Stimulated activated CD8-positive, alpha-beta memory T cell treated with anti-CD3 and anti-CD28 coated beads, Interleukin-4, amount 100 ng/mL, for 1 hour (primary cell): ENCODE measurements around the gene CEP192.
"Not testable (repeated sequence)": the region's sequence is repeated elsewhere in the genome, so short reads cannot be mapped to it uniquely, and the experiment has no call there.

Experiments used
- DNase-seq, 2 donors: peaks; one replicate each; pipeline ENCODE4 v3.0.0-alpha.2; 2020; ENCODE audit warnings: low read depth in 2 of 2, low spot score in 1 of 2

Gene CEP192

DNA sequence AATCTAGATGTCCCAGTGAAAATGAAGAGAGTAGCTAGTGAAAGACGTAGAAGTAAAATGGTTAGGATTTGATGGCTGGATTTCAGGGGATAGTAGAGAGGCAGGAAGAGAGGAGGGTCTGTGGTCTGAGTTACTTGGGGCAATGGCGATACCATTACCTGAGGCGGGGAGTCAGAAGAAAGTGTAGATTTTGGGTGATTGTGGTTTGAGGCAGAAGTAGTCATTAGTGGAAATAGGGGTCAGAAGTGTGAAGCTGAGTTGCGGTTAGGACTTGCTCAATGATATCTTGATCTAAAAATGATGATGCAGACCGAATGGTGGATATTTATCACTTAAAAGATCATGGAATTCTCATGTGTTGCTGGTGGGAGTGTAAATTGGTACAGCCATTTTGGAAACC lies 41.0 kb downstream of the CEP192 start:
- no peak for DNase-seq

DNA sequence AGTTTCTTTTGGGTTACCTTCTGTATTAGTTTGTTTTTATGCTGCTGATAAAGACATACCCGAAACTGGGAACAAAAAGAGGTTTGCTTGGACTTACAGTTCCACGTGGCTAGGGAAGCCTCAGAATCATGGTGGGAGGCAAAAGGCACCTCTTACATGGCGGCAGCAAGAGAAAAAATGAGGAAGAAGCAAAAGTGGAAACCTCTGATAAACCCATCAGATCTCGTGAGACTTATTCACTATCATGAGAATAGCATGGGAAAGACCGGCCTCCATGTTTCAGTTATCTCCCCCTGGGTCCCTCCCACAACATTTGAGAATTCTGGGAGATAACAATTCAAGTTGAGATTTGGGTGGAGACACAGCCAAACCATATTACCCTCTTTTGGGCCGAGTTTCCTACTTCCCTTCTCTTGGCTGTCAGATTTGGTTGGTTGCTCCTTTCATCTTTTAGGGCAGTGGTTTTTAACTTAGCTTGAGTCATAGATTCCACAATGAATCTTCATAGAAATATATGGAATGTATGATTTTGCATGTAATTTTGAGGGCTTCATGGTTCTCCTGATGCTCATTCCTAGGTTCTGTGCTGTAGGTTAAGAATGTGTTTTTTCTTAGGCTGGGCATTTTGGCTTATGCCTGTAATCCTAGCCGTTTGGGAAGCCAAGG lies 44.2 kb downstream of the CEP192 start:
- no peak for DNase-seq

GRCh38 chr18:13036622-13037320 lies 45.6 kb downstream of the CEP192 start:
- no peak for DNase-seq

- DNase-seq = no peak
These were observed 48.6 kb downstream of the CEP192 start for GRCh38 chr18:13039806-13040205.

DNA sequence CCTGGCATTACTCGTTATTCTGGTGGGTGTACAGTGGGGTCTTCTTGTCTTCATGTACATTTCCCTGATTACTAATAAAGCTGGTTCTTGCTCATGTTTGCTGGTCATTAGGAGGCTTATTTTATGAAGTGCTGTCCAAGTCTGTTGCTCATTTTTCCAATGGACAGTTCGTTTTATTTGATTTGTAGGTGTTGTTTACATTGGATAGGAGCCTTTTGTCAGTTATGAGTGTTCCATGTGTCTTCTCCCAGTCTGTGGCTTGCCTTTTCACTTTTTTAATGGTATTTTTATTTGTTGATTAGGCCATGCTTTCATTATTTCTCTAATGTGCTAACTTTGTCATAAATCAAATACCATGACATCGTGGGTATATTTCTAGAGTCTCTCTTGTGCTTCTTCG lies 51.9 kb downstream of the CEP192 start:
- DNase-seq = no peak

- DNase-seq = no peak
These were observed 57.0 kb downstream of the CEP192 start for GRCh38 chr18:13048061-13048595.

DNA sequence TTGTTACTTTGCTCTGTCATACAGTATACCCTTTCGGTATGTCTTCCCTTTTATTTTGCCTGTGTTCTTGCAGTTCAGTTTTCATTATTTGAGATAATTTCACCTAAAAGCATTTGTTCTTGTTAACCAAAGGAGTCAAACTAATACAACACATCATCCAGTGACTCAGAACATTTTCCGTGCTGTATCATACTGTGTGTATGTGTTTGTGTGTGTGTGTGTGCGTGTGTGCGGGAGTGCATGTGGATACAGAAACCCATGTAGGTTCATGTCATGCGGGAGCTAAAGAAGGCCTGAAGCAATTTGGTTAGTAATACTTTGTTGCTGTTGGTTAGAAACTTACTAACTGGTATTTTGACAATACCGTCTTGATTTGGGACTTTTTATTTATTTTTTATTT lies 60.0 kb downstream of the CEP192 start:
- DNase-seq = no peak

DNA sequence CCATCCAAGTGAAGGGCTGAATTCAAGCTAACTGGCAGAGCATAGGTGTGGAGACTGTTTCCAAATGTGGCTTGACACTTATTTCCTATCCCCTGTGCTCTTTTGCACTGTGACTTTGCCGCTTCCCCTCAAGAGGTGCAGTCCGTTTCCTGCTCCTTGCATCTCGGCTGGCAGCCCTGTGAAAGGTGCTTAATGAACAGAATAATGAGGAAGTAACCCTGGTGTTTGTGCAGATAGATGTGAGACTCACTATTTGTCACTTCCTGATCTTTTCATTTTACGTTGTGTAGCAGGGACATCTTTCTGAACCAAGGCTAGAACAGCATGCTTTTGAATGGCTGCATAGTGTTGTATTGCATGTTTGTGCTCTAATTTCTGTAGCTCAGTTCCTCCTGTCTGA lies 60.8 kb downstream of the CEP192 start:
- DNase-seq = no peak

DNA sequence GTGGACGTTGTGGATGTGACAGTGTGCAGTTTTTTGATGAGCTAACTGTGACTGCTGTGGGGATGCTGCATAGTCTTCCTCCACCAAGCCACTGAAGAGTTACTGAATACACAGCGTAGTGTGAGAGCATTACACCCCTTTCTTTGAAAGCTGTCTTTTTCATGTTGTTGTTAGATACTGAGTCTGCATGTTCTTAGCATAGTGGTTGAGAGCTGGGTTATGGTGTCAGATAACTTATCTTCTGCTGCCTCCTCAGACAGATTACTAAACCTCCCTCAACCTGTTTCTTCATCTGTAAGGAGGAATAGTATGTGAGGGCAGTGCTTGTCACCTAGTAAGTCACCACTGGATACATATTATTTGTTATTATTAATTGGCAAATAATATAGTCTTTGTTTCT lies 63.2 kb downstream of the CEP192 start:
- no peak for DNase-seq

GRCh38 chr18:13061630-13062189 lies 70.5 kb downstream of the CEP192 start:
- no peak for DNase-seq

- no peak for DNase-seq
These were observed 76.0 kb downstream of the CEP192 start for GRCh38 chr18:13067124-13067523.

DNA sequence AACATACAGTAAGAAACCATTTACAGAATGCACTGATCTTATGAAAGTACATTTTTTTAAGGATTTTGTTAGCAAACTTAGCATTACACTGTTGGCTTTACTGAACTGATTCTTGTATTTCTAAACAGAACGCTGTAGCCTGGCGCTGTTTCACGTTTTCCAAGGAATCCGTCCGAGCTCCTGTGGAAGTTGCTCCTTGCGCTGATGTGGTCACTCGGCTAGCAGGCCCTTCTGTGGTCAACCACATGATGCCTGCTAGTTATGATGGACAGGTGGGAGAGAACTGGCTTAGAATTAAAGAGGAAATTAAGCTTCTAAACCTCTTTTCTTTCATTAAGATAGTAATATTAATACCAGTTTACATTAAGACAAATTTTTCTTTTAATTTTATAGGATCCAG lies 76.8 kb downstream of the CEP192 start:
- no peak for DNase-seq

DNA sequence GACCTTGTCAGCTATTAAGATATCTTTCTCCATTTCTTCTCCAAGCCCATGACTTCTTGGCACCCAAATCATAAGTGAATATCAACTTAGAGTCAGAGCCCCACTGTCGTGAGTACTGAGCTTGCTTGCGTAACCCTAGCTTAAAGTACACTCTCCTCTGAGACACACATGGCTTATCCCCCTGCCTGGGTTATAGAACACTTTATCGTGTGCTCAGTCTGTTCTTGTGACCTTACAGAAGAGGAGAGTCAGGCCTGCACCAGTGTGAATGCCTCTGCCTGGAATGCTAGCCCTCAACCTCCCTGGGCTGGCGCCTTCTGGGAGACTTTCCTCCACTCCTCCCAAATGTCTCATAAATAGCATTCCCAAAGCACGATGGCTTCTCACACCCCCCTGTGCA lies 79.3 kb downstream of the CEP192 start:
- no peak for DNase-seq

DNA sequence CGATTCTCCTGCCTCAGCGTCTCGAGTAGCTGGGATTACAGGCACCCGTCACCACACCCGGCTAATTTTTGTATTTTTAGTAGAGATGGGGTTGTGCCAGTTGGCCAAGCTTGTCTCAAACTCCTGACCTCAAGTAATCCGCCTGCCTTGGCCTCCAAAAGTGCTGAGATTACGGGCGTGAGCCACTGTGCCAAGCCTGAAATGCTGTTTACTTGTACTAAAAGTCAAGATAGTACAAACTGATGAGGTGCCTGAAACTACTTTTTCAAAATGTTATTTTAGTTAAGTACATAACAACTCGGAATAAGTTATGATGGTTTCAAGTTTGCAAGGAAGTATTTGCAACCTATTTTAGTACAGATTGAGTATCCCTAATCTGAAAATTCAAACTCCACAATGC lies 85.7 kb downstream of the CEP192 start:
- no peak for DNase-seq

- no peak for DNase-seq
These were observed 86.3 kb downstream of the CEP192 start for GRCh38 chr18:13077473-13077872.

- not testable (repeated sequence) for DNase-seq
These were observed 86.9 kb downstream of the CEP192 start for GRCh38 chr18:13078065-13078464.

DNA sequence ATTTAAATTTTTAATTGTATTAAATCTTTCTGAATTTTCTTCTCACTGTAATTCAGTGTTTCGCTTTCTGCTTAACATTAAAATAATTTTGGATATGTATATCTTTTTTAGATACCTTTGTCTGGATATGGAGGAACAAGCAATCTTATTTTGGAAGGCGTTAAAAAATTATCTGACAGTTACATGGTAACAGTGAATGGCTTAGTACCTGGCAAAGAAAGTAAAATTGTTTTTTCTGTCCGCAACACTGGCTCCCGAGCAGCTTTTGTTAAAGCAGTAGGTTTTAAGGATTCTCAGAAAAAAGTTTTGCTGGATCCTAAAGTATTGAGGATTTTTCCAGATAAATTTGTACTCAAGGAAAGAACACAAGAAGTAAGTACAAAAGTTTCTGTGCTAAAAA lies 95.7 kb downstream of the CEP192 start:
- no peak for DNase-seq

GRCh38 chr18:13095466-13095865 lies 104.3 kb downstream of the CEP192 start:
- no peak for DNase-seq

- no peak for DNase-seq
These were observed 105.1 kb downstream of the CEP192 start for GRCh38 chr18:13096232-13096631.

DNA sequence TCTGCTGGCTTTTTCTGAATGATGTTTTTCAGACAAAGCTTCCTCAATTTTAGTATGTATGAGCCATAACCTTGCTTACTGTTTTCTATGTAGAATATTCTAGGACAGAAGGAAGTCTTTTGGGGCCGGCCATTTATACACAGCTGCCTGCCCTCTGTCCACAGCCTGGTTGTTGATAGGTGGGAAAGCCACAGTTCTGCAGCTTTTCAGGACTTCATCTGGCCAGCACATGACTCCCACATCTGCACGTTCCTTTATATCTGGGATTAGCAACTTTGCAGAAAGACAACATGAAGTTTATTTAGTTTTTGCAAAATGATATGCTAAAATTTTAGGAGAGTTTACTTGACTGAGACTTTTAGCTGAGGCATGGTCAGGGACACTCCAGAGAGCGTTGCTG lies 105.6 kb downstream of the CEP192 start:
- no peak for DNase-seq

GRCh38 chr18:13098104-13098503 lies 106.9 kb downstream of the CEP192 start:
- not testable (repeated sequence) for DNase-seq

DNA sequence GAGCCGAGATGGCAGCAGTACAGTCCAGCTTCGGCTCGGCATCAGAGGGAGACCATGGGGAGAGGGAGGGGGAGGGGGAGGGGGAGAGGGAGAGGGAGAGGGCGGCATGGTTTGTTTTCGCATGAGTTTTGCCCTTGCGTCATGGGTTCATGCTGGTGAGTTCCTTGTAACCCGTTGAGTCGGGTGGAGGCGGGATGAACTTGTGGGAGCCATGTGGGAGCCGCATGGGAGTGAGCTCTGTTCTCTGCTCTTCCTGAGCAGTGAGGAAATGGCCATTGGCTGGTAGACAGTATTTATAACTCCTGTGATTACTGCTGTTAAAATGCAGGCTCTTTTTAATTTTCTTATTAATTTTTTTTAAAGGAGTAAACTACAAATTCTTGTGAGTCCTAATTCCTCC lies 108.0 kb downstream of the CEP192 start:
- DNase-seq = no peak
